Panc1 (cell line): ENCODE measurements around the gene AMT. TPM values are rescaled to one million over a fixed set of nuclear protein-coding genes. Genes with fewer than 3 reads are reported as not detected.

ENCODE experiments used
- ATAC-seq: fragments of 200-7000 bp; cut with Tn5 transposase; 2 replicates; pipeline ENCODE4 v1.9.1; 2020; ENCODE audit warnings: mild to moderate bottlenecking, moderate library complexity
- BruUV-seq: library from RNA; stranded (reverse); fragments of 400-500 nt; replicated peaks from 2 replicates; lab custom pipeline; 2021; lab: Mats Ljungman, UMichigan
- CTCF ChIA-PET: fragments of 300-600 bp; sonication (Branson Sonifier 250); formaldehyde crosslinking; loops from one replicate; lab custom pipeline; 2022; ENCODE audit warnings: antibody characterized with exemption; lab: Charles Lee
- POLR2A ChIA-PET: fragments of 300-600 bp; sonication (Branson Sonifier 250); formaldehyde crosslinking; loops from one replicate; lab custom pipeline; 2022; ENCODE audit warnings: antibody characterized with exemption; lab: Charles Lee
- DNase-seq: peaks from one replicate; pipeline ENCODE4 v3.0.0-alpha.2; 2010; ENCODE audit warnings: low read depth, low spot score
- H3K27ac ChIP-seq: 2 replicates; pipeline ENCODE4 v1.5.1; 2011; ENCODE audit warnings: mild to moderate bottlenecking, low read length, inconsistent platforms
- H3K27me3 ChIP-seq: fragments of 200-500 bp; sonication (Bioruptor generic); 2 replicates; pipeline ENCODE4 v1.6.0; 2014; ENCODE audit warnings: low read length, inconsistent platforms; ENCODE audit not compliant: control insufficient read depth, insufficient read depth
- H3K36me3 ChIP-seq: fragments of 200-500 bp; sonication (Bioruptor generic); 2 replicates; pipeline ENCODE4 v1.5.1; 2014; ENCODE audit warnings: inconsistent platforms, mild to moderate bottlenecking, low read length, moderate library complexity; ENCODE audit not compliant: control insufficient read depth, insufficient read depth
- H3K4me1 ChIP-seq: 2 replicates; pipeline ENCODE4 v1.5.1; 2011; ENCODE audit warnings: inconsistent platforms, mild to moderate bottlenecking, low read length, moderate library complexity; ENCODE audit not compliant: control insufficient read depth, insufficient read depth
- H3K4me3 ChIP-seq, 2 experiments: 2 replicates each; pipeline ENCODE4 v1.5.1; 2011 to 2012; ENCODE audit warnings: low read depth in 2 of 2, low read length in 2 of 2, mild to moderate bottlenecking in 2 of 2, inconsistent platforms in 1 of 2, moderate library complexity in 1 of 2
- H3K9me3 ChIP-seq: fragments of 200-500 bp; sonication (Bioruptor generic); 2 replicates; pipeline ENCODE4 v1.5.1; 2014; ENCODE audit warnings: low read depth, mild to moderate bottlenecking, inconsistent platforms, low read length, moderate library complexity; ENCODE audit not compliant: control insufficient read depth, insufficient read depth
- CTCF ChIP-seq: fragments of 450-650 bp; IDR thresholded peaks from 2 replicates; pipeline ENCODE4 v1.5.1; 2017; ENCODE audit warnings: mild to moderate bottlenecking
- POLR2AphosphoS5 ChIP-seq: IDR thresholded peaks from 2 replicates; pipeline ENCODE4 v1.6.1; 2012; ENCODE audit warnings: mild to moderate bottlenecking, low read depth, low read length, moderate library complexity
- REST ChIP-seq, 2 experiments: IDR thresholded peaks; 2 replicates each; pipeline ENCODE4 v1.6.1; 2011 to 2012; ENCODE audit warnings: low read depth in 2 of 2, control low read depth in 1 of 2, low read length in 1 of 2, mild to moderate bottlenecking in 1 of 2, moderate library complexity in 1 of 2; ENCODE audit not compliant: insufficient read depth in 1 of 2
- SIN3A ChIP-seq: IDR thresholded peaks from 2 replicates; pipeline ENCODE4 v1.6.1; 2012; ENCODE audit warnings: low read depth, mild to moderate bottlenecking, low read length, moderate library complexity, borderline replicate concordance; ENCODE audit not compliant: insufficient read depth
- TCF7L2 ChIP-seq: IDR thresholded peaks from 2 replicates; pipeline ENCODE4 v1.6.1; 2011; ENCODE audit warnings: mild to moderate bottlenecking, low read depth, low read length, inconsistent platforms
- in situ Hi-C: cut with HindIII; loops from 2 replicates; pipeline ENCODE4 v1.10.0; 2016; ENCODE audit warnings: low sequenced_read_pairs, low pct_unique_long_range_greater_than_20kb
- intact Hi-C: fragments of 100-400 bp; cut with micrococcal nuclease; formaldehyde crosslinking; loops from one replicate; pipeline ENCODE4 v1.10.0; 2022; ENCODE audit not compliant: unreplicated experiment
- total RNA-seq: library from RNA; stranded (reverse); gene quantifications from one replicate; pipeline ENCODE4 v1.2.1, GENCODE V29; 2021; ENCODE audit not compliant: unreplicated experiment

AMT gene
- total RNA-seq, 1 experiment from 2014 or later, result 1.1 TPM

GRCh38 chr3:49469936-49470713 is 47.9 kb upstream of the AMT start, which contains the start of gene DAG1:
Gene DAG1, plus strand, starts transcription at chr3:49470267. Its CDS starts 40,268 bp downstream, at chr3:49510535.
- ChIA-PET CTCF (interaction anchor here (0.6 to 1.1 kb wide), 2 partner anchors 70 to 164 kb away, joined by 4 to 8 read pairs; no protein-coding TSS in a partner anchor), POLR2A (interaction anchor here (0.6 to 0.7 kb wide), 3 partner anchors 69 to 674 kb away, joined by 3 to 4 read pairs (median 4); no protein-coding TSS in a partner anchor)
- peaks cover 17% of the 10 kb centered on the region for H3K4me1 ChIP-seq
- peak; percentile 58; the same call in 1 of the 2 replicates for TF ChIP-seq SIN3A
- TF ChIP-seq TCF7L2, result no peak; the same call in 1 of the 2 replicates
- no peak for TF ChIP-seq CTCF
- peak; percentile 67 for TF ChIP-seq POLR2AphosphoS5
- TF ChIP-seq REST (IDR thresholded peaks at IDR 0.05; ENCODE audit: insufficient read depth in 1 of 2, low read depth in 2 of 2, low read length in 1 of 2), result no peak
- ATAC-seq (peak; percentile 96), DNase-seq (no peak)
- peaks cover 7% of the 10 kb centered on the region; the same call in 1 of the 2 replicates for H3K36me3 ChIP-seq
- H3K9me3 ChIP-seq, result no peaks in the 10 kb centered on the region
- H3K27ac ChIP-seq, result peak within 1 kb of the TSS; percentile 91
- H3K27me3 ChIP-seq, result no peaks in the 10 kb centered on the region
- intact Hi-C loops (no loop called here), in situ Hi-C loops (no loop called here)
- BruUV-seq, result no TSS peak
- peak within 1 kb of the TSS; percentile 82 to 83 for H3K4me3 ChIP-seq

DNA sequence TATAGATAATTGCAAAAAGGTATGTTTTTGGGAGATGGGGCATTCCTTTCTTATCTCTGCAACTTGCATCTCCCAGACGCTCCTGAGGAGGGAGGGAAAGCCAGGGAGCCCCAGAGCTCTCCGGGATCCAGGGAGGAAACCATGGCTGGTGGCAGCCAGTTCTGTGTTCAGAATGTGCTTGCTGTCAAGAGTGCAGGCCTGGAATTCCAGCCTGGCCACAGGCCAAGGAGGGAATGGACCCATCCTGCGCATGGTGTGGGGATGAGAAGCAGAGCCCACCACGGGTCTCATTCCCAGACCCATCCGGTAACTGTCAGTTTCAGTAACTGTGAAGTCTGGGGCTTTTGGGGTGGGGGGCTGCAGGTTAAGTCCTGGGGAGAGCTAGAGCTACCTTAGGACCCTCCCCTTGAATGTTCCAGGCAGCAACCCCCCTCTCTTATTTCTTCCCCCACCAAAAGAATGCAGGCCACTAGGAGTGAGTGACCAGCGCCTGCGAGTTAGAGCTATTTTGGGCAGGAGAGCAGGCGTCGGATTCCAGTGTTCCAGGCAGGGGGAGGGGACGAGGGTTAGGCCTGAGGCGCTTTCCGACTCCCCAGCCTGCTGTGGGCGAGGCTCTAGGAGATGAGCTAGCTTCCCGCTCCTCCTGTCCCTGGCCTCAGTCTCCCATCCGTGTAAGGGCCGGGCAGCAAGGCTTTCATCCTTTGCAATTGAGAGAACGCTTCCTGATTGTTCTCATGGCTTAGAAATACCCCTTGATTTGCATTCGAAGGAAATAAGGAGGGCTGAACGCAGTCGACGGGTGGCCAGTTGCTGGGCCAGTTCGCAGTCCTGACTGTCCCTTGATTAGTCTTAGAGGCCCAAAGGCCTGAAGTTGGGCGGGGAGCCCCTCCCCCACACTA is 47.0 kb upstream of the AMT start:
- intact Hi-C loops, result no loop called here
- H3K4me1 ChIP-seq, result peaks cover 17% of the 10 kb centered on the region

More for the DNA sequence above, 47.0 kb upstream of the AMT start:
- peak; percentile 61 for ATAC-seq
- peak overlapping the region; percentile 91 for H3K27ac ChIP-seq
- H3K27me3 ChIP-seq, result no peaks in the 10 kb centered on the region
- H3K9me3 ChIP-seq, result no peaks in the 10 kb centered on the region
- H3K36me3 ChIP-seq, result peaks cover 7% of the 10 kb centered on the region; the same call in 1 of the 2 replicates
- ChIA-PET POLR2A (interaction anchor here (0.6 to 0.7 kb wide), 3 partner anchors 68 to 673 kb away, joined by 3 to 4 read pairs (median 4); no protein-coding TSS in a partner anchor), CTCF (no interaction called here)
- in situ Hi-C loops, result no loop called here
- H3K4me3 ChIP-seq, result peak overlapping the region; percentile 70 to 83
- 0 out of 2 replicates have a peak, but pooled peaks have one; percentile 15 for TF ChIP-seq POLR2AphosphoS5
- TF ChIP-seq REST (IDR thresholded peaks at IDR 0.05; ENCODE audit: insufficient read depth in 1 of 2, low read depth in 2 of 2, low read length in 1 of 2), result no peak
- no peak for TF ChIP-seq TCF7L2
- BruUV-seq, result no TSS peak
- DNase-seq, result no peak
